ENCODE data around the gene SIRT4.

DNA sequence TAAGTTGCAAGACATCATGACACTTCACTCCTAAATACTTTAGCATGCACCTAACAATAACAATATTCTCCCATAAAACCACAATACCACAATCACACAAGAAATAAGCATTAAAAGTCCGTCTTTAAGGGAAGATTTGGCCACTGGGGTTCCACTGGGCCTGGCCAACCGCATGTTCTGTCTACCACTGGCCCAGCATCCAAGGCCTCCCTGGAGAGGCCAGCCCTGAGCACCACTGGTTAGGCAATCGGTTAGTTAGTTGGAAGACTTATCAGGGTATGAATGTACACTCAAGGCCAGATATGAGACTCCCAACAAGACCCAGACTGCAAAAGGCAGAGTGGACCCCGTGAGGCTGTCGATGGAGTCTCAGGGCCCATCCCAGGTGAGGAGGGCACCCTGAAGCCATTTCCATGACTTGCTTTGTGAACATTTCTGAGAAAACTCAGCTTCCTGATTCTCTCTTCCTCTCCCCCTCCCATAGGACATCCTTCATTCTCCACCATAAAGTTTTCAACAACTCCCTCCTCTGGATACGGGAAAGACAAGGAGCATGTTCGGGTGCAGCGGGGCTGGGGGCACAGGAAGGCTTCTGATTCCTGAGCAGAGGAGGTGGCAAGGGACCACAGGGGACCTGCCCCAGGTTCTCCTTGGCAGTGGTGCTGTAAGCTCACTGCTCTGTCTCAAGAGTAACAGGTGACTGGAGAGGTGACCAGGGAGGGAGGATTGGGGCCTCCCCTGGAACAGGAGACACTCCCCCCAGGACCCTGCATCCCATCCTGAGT lies 42.5 kb upstream of the SIRT4 start:
- TF ChIP-seq, protein P1, sequence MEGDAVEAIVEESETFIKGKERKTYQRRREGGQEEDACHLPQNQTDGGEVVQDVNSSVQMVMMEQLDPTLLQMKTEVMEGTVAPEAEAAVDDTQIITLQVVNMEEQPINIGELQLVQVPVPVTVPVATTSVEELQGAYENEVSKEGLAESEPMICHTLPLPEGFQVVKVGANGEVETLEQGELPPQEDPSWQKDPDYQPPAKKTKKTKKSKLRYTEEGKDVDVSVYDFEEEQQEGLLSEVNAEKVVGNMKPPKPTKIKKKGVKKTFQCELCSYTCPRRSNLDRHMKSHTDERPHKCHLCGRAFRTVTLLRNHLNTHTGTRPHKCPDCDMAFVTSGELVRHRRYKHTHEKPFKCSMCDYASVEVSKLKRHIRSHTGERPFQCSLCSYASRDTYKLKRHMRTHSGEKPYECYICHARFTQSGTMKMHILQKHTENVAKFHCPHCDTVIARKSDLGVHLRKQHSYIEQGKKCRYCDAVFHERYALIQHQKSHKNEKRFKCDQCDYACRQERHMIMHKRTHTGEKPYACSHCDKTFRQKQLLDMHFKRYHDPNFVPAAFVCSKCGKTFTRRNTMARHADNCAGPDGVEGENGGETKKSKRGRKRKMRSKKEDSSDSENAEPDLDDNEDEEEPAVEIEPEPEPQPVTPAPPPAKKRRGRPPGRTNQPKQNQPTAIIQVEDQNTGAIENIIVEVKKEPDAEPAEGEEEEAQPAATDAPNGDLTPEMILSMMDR (IDR thresholded peaks at IDR 0.05), result no peak
- TF ChIP-seq POLR2A (IDR thresholded peaks at IDR 0.05), result no peak

Data from vagina (tissue), 2 donors.